Caco-2 (cell line): ENCODE measurements around the gene LRRC45. TPM values are rescaled to one million over a fixed set of nuclear protein-coding genes. Genes with fewer than 3 reads are reported as not detected.
A peak's percentile ranks its signal among the peaks of the same experiment; 100 is the strongest.

Experiments
- BruUV-seq: library from RNA; stranded (reverse); fragments of 400-500 nt; replicated peaks from 2 replicates; lab custom pipeline; 2021; lab: Mats Ljungman, UMichigan
- CTCF ChIA-PET: fragments of 300-600 bp; sonication (Branson Sonifier 250); formaldehyde crosslinking; loops from one replicate; lab custom pipeline; 2022; ENCODE audit warnings: antibody characterized with exemption; lab: Charles Lee
- POLR2A ChIA-PET: fragments of 300-600 bp; sonication (Branson Sonifier 250); formaldehyde crosslinking; loops from one replicate; lab custom pipeline; 2022; ENCODE audit warnings: antibody characterized with exemption; lab: Charles Lee
- DNase-seq, 2 experiments: peaks; one replicate each; pipeline versions ENCODE4 v3.0.0 to v3.0.0-alpha.2; 2020 to 2022
- H3K27me3 ChIP-seq: replicated peaks from 2 replicates; pipeline ENCODE4 v1.6.0; 2011; ENCODE audit warnings: low read length; ENCODE audit not compliant: control insufficient read depth, insufficient read depth
- H3K36me3 ChIP-seq: 2 replicates; pipeline ENCODE4 v1.5.1; 2011; ENCODE audit warnings: low read length; ENCODE audit not compliant: control insufficient read depth, insufficient read depth
- H3K4me1 ChIP-seq: fragments of 250-450 bp; sonication (Bioruptor Pico); 2 replicates; pipeline ENCODE4 v1.5.1; 2020; ENCODE audit warnings: mild to moderate bottlenecking
- H3K4me3 ChIP-seq: 2 replicates; pipeline ENCODE4 v1.5.1; 2011; ENCODE audit warnings: low read depth, mild to moderate bottlenecking, control low read depth, low read length
- H3K9me3 ChIP-seq: fragments of 250-450 bp; sonication (Bioruptor Pico); 2 replicates; pipeline ENCODE4 v1.5.1; 2020; ENCODE audit warnings: mild to moderate bottlenecking, moderate library complexity
- H3K27ac Mint-ChIP-seq: one replicate; pipeline ENCODE4 v1.8.0; 2022; ENCODE audit warnings: mixed read lengths; ENCODE audit not compliant: unreplicated experiment
- H3K27me3 Mint-ChIP-seq: one replicate; pipeline ENCODE4 v1.8.0; 2022; ENCODE audit warnings: mixed read lengths; ENCODE audit not compliant: insufficient read depth, unreplicated experiment
- H3K36me3 Mint-ChIP-seq: one replicate; pipeline ENCODE4 v1.8.0; 2022; ENCODE audit warnings: mild to moderate bottlenecking, mixed read lengths; ENCODE audit not compliant: insufficient read depth, unreplicated experiment
- H3K4me1 Mint-ChIP-seq: one replicate; pipeline ENCODE4 v1.8.0; 2022; ENCODE audit warnings: low read depth, mixed read lengths; ENCODE audit not compliant: unreplicated experiment
- H3K4me3 Mint-ChIP-seq: one replicate; pipeline ENCODE4 v1.8.0; 2022; ENCODE audit warnings: mild to moderate bottlenecking, moderate library complexity, mixed read lengths; ENCODE audit not compliant: unreplicated experiment
- H3K9me3 Mint-ChIP-seq: one replicate; pipeline ENCODE4 v1.8.0; 2022; ENCODE audit warnings: mixed read lengths; ENCODE audit not compliant: unreplicated experiment
- CTCF ChIP-seq, 2 experiments: fragments of 200-600 bp in 1 of 2; IDR thresholded peaks; 1 replicate in 1 of 2; 2 replicates in 1 of 2; pipeline versions ENCODE4 v1.5.1 to v1.8.0; 2011 to 2022; ENCODE audit warnings: antibody characterized with exemption in 1 of 2, control low read depth in 1 of 2, inconsistent platforms in 1 of 2, low read depth in 1 of 2, low read length in 1 of 2, mild to moderate bottlenecking in 1 of 2, moderate library complexity in 1 of 2; ENCODE audit not compliant: insufficient read depth in 1 of 2, severe bottlenecking in 1 of 2, unreplicated experiment in 1 of 2
- intact Hi-C: fragments of 100-400 bp; cut with micrococcal nuclease; formaldehyde crosslinking; loops from one replicate; pipeline ENCODE4 v1.10.0; 2022; ENCODE audit not compliant: unreplicated experiment
- total RNA-seq: library from RNA; stranded (reverse); gene quantifications from 2 replicates; pipeline ENCODE4 v1.2.3, GENCODE V29; 2022

Gene LRRC45
- total RNA-seq, 1 experiment from 2014 or later = 33.2 TPM

GRCh38 chr17:81986606-81987005 is 36.5 kb upstream of the LRRC45 start:
- Mint-ChIP-seq H3K9me3 (no peaks in the 10 kb centered on the region), H3K36me3 (peaks cover 58% of the 10 kb centered on the region), H3K4me3 (no peak overlapping the region), H3K27ac (no peak overlapping the region), H3K4me1 (peaks cover 6% of the 10 kb centered on the region), H3K27me3 (no peaks in the 10 kb centered on the region)
- TF ChIP-seq CTCF (IDR thresholded peaks at IDR 0.05; ENCODE audit: insufficient read depth in 1 of 2, low read depth in 1 of 2, low read length in 1 of 2, severe bottlenecking in 1 of 2, unreplicated experiment in 1 of 2) = no peak
- intact Hi-C loops = no loop called here
- Histone ChIP-seq H3K4me1 (0 out of 2 replicates have a peak, but pooled peaks cover 5% of the 10 kb centered on the region), H3K9me3 (no peaks in the 10 kb centered on the region), H3K4me3 (no peak overlapping the region), H3K36me3 (peaks cover 3% of the 10 kb centered on the region), H3K27me3 (no peaks in the 10 kb centered on the region)
- no peak for DNase-seq
- POLR2A ChIA-PET = no interaction called here
- no TSS peak for BruUV-seq
- CTCF ChIA-PET = no interaction called here

GRCh38 chr17:81987161-81987770 is 35.8 kb upstream of the LRRC45 start:
- Histone ChIP-seq H3K4me3 (no peak overlapping the region), H3K4me1 (peaks cover 12% of the 10 kb centered on the region; the same call in 1 of the 2 replicates), H3K27me3 (no peaks in the 10 kb centered on the region), H3K36me3 (peaks cover 3% of the 10 kb centered on the region), H3K9me3 (no peaks in the 10 kb centered on the region)
- H3K9me3 Mint-ChIP-seq = no peaks in the 10 kb centered on the region
- POLR2A ChIA-PET = no interaction called here
- H3K36me3 Mint-ChIP-seq = peaks cover 57% of the 10 kb centered on the region
- H3K27me3 Mint-ChIP-seq = no peaks in the 10 kb centered on the region
- no peak for DNase-seq
- CTCF ChIA-PET = no interaction called here
- BruUV-seq = no TSS peak
- H3K4me3 Mint-ChIP-seq = no peak overlapping the region
- intact Hi-C loops = no loop called here
- peaks cover 6% of the 10 kb centered on the region for H3K4me1 Mint-ChIP-seq
- TF ChIP-seq CTCF (IDR thresholded peaks at IDR 0.05; ENCODE audit: insufficient read depth in 1 of 2, low read depth in 1 of 2, low read length in 1 of 2, severe bottlenecking in 1 of 2, unreplicated experiment in 1 of 2) = no peak
- H3K27ac Mint-ChIP-seq = peak overlapping the region; percentile 55

GRCh38 chr17:81990836-81991683 is 32.0 kb upstream of the LRRC45 start:
- H3K27me3 ChIP-seq = no peaks in the 10 kb centered on the region
- peaks cover 18% of the 10 kb centered on the region; the same call in 1 of the 2 replicates for H3K4me1 ChIP-seq
- peak overlapping the region; percentile 56 for H3K27ac Mint-ChIP-seq
- H3K36me3 Mint-ChIP-seq = peaks cover 32% of the 10 kb centered on the region
- intact Hi-C loops = no loop called here
- CTCF ChIA-PET = interaction anchor here (0.5 to 1.0 kb wide), 2 partner anchors 19 to 32 kb away, joined by 5 to 8 read pairs; no protein-coding TSS in a partner anchor
- no peak for TF ChIP-seq CTCF (IDR thresholded peaks at IDR 0.05; ENCODE audit: insufficient read depth in 1 of 2, low read depth in 1 of 2, low read length in 1 of 2, severe bottlenecking in 1 of 2, unreplicated experiment in 1 of 2)
- H3K27me3 Mint-ChIP-seq = no peaks in the 10 kb centered on the region
- POLR2A ChIA-PET = interaction anchor here (0.6 kb wide), 1 partner anchor 46 kb away, joined by 4 read pairs; the partner anchor contains the start of gene DCXR
- no peak overlapping the region for H3K4me3 ChIP-seq
- H3K4me1 Mint-ChIP-seq = peaks cover 6% of the 10 kb centered on the region
- DNase-seq = no peak
- no peaks in the 10 kb centered on the region for H3K9me3 Mint-ChIP-seq
- no peak overlapping the region for H3K4me3 Mint-ChIP-seq
- H3K9me3 ChIP-seq = no peaks in the 10 kb centered on the region
- BruUV-seq = no TSS peak
- no peaks in the 10 kb centered on the region for H3K36me3 ChIP-seq
